ENCODE data around the gene SLC35B1. TPM values are rescaled to one million over a fixed set of nuclear protein-coding genes. Genes with fewer than 3 reads are reported as not detected.

Gene SLC35B1
- total and polyA plus RNA-seq, 7 experiments from 2014 or later = 23.4 to 83.0 (median 44.6) TPM

DNA sequence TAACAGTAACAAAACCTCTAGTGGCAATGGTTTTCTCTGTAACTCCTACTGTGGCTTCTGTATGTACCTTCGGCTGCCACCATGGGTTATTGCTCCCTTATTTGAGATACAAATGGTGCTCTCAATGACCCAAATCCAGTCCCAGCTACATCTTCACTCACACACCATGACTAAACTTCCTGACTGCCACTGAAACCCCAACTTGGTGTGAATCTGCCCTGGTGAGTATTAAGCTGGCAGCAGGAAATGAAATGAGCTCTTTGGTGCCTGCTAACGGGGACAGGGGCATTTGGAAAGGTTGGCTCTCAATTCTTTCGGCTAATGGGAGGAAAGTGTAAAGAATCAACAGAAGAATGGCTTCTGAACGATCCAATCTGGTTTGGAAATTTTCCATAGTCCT lies 7.5 kb upstream of the SLC35B1 start:
- Histone ChIP-seq H3K9me3 (ENCODE audit: control insufficient read depth in 2 of 3, low read length in 3 of 3) (no peaks in the 10 kb centered on the region), H3K36me3 (ENCODE audit: control insufficient read depth in 2 of 3, insufficient read depth in 3 of 3, low read length in 3 of 3) (peaks cover 32 to 94% (median 33%) of the 10 kb centered on the region in 3 experiments), H3K4me3 (ENCODE audit: low read length) (no peak overlapping the region), H3K27me3 (ENCODE audit: control insufficient read depth in 2 of 2, insufficient read depth in 2 of 2, low read length in 2 of 2) (no peaks in the 10 kb centered on the region), H3K27ac (ENCODE audit: low read depth, low read length) (peak overlapping the region; percentile 66), H3K4me1 (ENCODE audit: control insufficient read depth in 2 of 2, insufficient read depth in 2 of 2, low read length in 2 of 2) (peaks cover 0 to 49% of the 10 kb centered on the region in 2 donors)
- Mint-ChIP-seq H3K4me3 (peak overlapping the region in 2 of 10 donors; percentile 48 to 51), H3K36me3 (peaks cover 14 to 64% (median 35%) of the 10 kb centered on the region in 5 donors), H3K27ac (peak overlapping the region; percentile 45 to 90 (median 89)), H3K4me1 (peaks cover 22 to 35% (median 23%) of the 10 kb centered on the region in 7 donors), H3K9me3 (no peaks in the 10 kb centered on the region), H3K27me3 (no peaks in the 10 kb centered on the region)
- ChIA-PET CTCF (interaction anchor here (0.6 to 1.6 kb wide), 3 partner anchors 56 to 105 kb away, joined by 3 to 6 read pairs (median 3); no protein-coding TSS in a partner anchor), POLR2A (interaction anchor here (0.7 to 2.4 kb wide), 13 partner anchors 8 to 73 kb away, joined by 3 to 10 read pairs (median 5); partner anchors contain the start of genes FAM117A and KAT7)
- intact Hi-C loops (cut with micrococcal nuclease) = no loop called here
- no peak for DNase-seq
- peak; percentile 65 for ATAC-seq

DNA sequence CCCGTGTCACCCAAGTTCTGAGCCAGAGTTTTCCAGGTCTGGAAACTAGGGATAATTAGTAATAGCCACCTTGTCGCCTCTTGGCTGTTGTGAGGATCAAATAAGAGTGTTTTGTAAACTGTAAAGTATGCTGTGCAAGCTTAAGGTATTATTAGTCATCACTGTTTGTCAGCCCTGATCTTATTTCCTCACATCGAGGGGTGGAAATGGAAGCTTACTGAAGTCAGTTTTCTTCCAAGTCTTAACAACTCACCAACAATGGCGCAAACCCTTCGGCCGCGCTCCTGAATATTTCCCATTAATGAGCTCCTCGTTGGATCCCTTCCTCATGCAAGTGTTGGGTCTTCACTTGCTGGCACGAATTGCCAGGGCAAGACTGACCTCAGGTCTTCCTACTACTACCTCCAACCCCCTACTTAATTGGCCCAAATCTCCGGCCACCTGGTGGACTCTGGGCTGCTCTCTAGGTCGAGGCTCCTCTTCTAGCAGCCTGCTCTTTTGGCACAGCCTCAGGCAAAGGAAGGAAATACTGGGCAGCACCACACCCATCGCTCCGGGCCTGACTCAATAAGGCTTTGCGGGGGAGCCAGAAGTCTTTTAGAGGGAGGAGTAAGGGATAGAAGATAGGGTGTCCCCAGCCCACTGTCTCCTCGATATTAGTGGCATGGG lies 885 bp upstream of the SLC35B1 start:
- peak overlapping the region; percentile 51 to 97 (median 96) for H3K4me3 Mint-ChIP-seq
- H3K9me3 Mint-ChIP-seq = no peaks in the 10 kb centered on the region
- Histone ChIP-seq H3K27me3 (ENCODE audit: control insufficient read depth in 2 of 2, insufficient read depth in 2 of 2, low read length in 2 of 2) (no peaks in the 10 kb centered on the region), H3K36me3 (ENCODE audit: control insufficient read depth in 2 of 3, insufficient read depth in 3 of 3, low read length in 3 of 3) (peaks cover 15 to 63% (median 16%) of the 10 kb centered on the region in 3 experiments), H3K9me3 (ENCODE audit: control insufficient read depth in 2 of 3, low read length in 3 of 3) (no peaks in the 10 kb centered on the region), H3K27ac (ENCODE audit: low read depth, low read length) (peak overlapping the region; percentile 94), H3K4me1 (ENCODE audit: control insufficient read depth in 2 of 2, insufficient read depth in 2 of 2, low read length in 2 of 2) (peaks cover 26 to 27% of the 10 kb centered on the region in 2 donors), H3K4me3 (ENCODE audit: low read length) (peak overlapping the region; percentile 24)
- DNase-seq (no peak), ATAC-seq (no peak)
- H3K4me1 Mint-ChIP-seq = peaks cover 31 to 47% (median 43%) of the 10 kb centered on the region in 7 donors
- peak overlapping the region; percentile 89 to 99 (median 96) for H3K27ac Mint-ChIP-seq
- intact Hi-C loops (cut with micrococcal nuclease) = loop anchor here (1.0 to 5.0 kb wide), 11 partner anchors 12 to 293 kb away; partner anchors contain the start of genes FAM117A (in 2 of the 2), KAT7 (in 2 of the 2), SPOP (in 2 of the 2) and DLX3 (in 1 of the 2)
- POLR2A ChIA-PET = interaction anchor here (0.6 to 6.6 kb wide), 26 partner anchors 13 to 142 kb away, joined by 3 to 95 read pairs (median 7); partner anchors contain the start of genes FAM117A and KAT7
- CTCF ChIA-PET = interaction anchor here (0.7 to 3.5 kb wide), 27 partner anchors 8 to 143 kb away, joined by 3 to 25 read pairs (median 5); partner anchors contain the start of genes FAM117A and KAT7
- no peaks in the 10 kb centered on the region for H3K27me3 Mint-ChIP-seq
- peaks cover 7 to 31% (median 13%) of the 10 kb centered on the region in 5 donors for H3K36me3 Mint-ChIP-seq

DNA sequence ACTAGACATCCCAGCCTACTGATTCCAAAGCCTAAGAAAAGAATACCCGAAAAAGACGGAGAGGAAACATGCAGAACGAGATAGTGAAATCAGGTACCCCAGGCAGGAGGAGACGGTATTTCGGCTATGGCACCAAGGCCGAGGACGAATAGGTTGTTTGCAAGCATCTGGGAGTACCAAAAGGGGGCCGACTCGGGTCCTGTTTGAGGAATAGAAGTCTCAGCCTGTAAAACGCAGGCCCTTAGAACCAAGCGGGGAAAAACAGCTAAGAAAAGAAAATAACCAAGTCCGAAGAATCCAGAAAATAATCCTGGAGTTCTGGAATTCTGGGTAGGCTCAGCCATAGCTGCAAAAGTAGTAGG lies 537 bp downstream of the SLC35B1 start:
- Mint-ChIP-seq H3K9me3 (no peaks in the 10 kb centered on the region), H3K36me3 (peaks cover 5 to 36% (median 13%) of the 10 kb centered on the region in 5 donors), H3K27me3 (no peaks in the 10 kb centered on the region), H3K4me1 (peaks cover 30 to 47% (median 42%) of the 10 kb centered on the region in 7 donors), H3K4me3 (peak overlapping the region; percentile 91 to 97 (median 96)), H3K27ac (peak overlapping the region; percentile 89 to 99 (median 96))
- ChIA-PET POLR2A (interaction anchor here (0.5 to 6.6 kb wide), 15 partner anchors 11 to 144 kb away, joined by 3 to 95 read pairs (median 10); partner anchors contain the start of genes FAM117A and KAT7), CTCF (interaction anchor here (0.6 to 3.5 kb wide), 12 partner anchors 11 to 111 kb away, joined by 3 to 25 read pairs (median 6); partner anchors contain the start of gene KAT7)
- ATAC-seq = no peak
- peak in 6 of 9 donors; percentile 20 to 63 (median 34) for DNase-seq
- no peaks in the 10 kb centered on the region for H3K9me3 ChIP-seq (ENCODE audit: control insufficient read depth in 2 of 3, low read length in 3 of 3)
- no peaks in the 10 kb centered on the region for H3K27me3 ChIP-seq (ENCODE audit: control insufficient read depth in 2 of 2, insufficient read depth in 2 of 2, low read length in 2 of 2)
- intact Hi-C loops (cut with micrococcal nuclease) = loop anchor here (1.0 to 5.0 kb wide), 2 partner anchors 144 to 290 kb away; partner anchors contain the start of gene DLX3 (in 1 of the 2)
- peak overlapping the region; percentile 96 for H3K4me3 ChIP-seq (ENCODE audit: low read length)
- peaks cover 22 to 65% (median 24%) of the 10 kb centered on the region in 3 experiments for H3K36me3 ChIP-seq (ENCODE audit: control insufficient read depth in 2 of 3, insufficient read depth in 3 of 3, low read length in 3 of 3)
- H3K4me1 ChIP-seq (ENCODE audit: control insufficient read depth in 2 of 2, insufficient read depth in 2 of 2, low read length in 2 of 2) = peaks cover 22 to 27% of the 10 kb centered on the region in 2 donors
- H3K27ac ChIP-seq (ENCODE audit: low read depth, low read length) = peak overlapping the region; percentile 94

DNA sequence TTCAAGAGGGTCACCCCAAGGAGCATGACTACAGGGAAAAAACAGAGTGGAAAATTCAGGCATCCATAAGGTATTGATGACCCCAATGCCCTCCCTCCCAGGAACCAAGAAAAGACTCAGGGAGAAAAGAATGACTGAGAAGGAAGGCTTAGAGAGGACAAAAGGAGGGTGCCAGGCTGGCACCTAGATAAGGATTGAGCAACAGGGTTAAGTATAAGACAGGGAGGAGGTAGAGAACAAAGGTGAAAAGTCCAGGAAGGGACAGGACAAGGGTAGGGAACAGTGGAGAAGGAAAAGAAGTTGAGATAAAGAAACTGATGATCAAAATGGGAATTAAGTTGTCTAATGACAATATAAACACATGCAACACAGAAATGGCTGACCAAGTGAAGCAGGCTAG lies 2.5 kb downstream of the SLC35B1 start:
- ChIA-PET POLR2A (interaction anchor here (1.3 to 6.6 kb wide), 5 partner anchors 9 to 129 kb away, joined by 3 to 95 read pairs (median 4); partner anchors contain the start of genes FAM117A and NXPH3), CTCF (interaction anchor here (0.8 to 2.9 kb wide), 5 partner anchors 9 to 135 kb away, joined by 3 to 15 read pairs (median 5); no protein-coding TSS in a partner anchor)
- Mint-ChIP-seq H3K36me3 (peaks cover 5 to 25% (median 8%) of the 10 kb centered on the region in 5 donors), H3K4me3 (peak overlapping the region; percentile 11 to 97 (median 67)), H3K27me3 (no peaks in the 10 kb centered on the region), H3K9me3 (no peaks in the 10 kb centered on the region), H3K4me1 (peaks cover 29 to 50% (median 44%) of the 10 kb centered on the region in 7 donors), H3K27ac (peak overlapping the region in 8 of 9 donors; percentile 18 to 93 (median 81))
- H3K9me3 ChIP-seq (ENCODE audit: control insufficient read depth in 2 of 3, low read length in 3 of 3) = no peaks in the 10 kb centered on the region
- H3K4me1 ChIP-seq (ENCODE audit: control insufficient read depth in 2 of 2, insufficient read depth in 2 of 2, low read length in 2 of 2) = peaks cover 22 to 27% of the 10 kb centered on the region in 2 donors
- peaks cover 24 to 67% (median 31%) of the 10 kb centered on the region in 3 experiments for H3K36me3 ChIP-seq (ENCODE audit: control insufficient read depth in 2 of 3, insufficient read depth in 3 of 3, low read length in 3 of 3)
- no peaks in the 10 kb centered on the region for H3K27me3 ChIP-seq (ENCODE audit: control insufficient read depth in 2 of 2, insufficient read depth in 2 of 2, low read length in 2 of 2)
- ATAC-seq = no peak
- H3K27ac ChIP-seq (ENCODE audit: low read depth, low read length) = peak overlapping the region; percentile 4
- DNase-seq = no peak
- H3K4me3 ChIP-seq (ENCODE audit: low read length) = no peak overlapping the region
- intact Hi-C loops (cut with micrococcal nuclease) = loop anchor here in 1 of 2 donors (5.0 kb wide), 1 partner anchor 292 kb away; the partner anchor contains the start of gene DLX3

DNA sequence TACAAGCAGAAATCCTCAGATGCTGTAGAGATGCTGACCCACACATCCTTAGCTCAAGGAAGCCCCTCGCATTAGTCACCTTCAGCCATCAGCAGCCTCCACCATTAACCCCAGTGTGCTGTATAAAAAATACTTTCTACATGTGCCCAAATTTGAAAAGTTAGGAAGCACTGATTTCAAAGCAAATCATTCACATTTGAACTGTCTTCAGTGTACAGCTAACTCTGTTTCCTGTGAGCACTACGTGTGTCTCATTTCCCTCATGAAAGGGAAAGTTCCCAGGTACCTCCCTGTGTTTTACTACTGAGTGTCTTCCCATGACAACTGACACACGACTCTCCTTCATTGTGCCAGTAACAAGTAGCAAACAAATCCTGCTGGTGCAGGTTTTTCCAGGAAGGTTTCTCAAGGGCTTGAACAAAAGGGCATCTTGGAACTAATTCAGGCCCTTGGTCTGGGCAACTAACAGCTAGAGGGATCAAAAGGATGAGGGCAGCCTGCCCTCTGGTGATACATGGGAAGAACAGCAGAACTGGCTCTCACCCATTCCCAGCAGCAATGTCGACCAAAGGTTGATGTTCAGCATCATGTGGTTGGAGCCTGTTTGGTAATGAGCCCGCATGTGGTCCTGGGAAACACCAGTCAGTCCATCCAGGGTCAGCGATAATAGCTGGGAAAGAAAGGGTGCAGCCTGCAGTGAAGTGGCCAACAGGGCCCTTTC lies 4.0 kb downstream of the SLC35B1 start:
- Mint-ChIP-seq H3K4me3 (peak overlapping the region in 1 of 10 donors; percentile 51), H3K27ac (peak overlapping the region in 2 of 9 donors; percentile 25 to 28)
- intact Hi-C loops (cut with micrococcal nuclease) = no loop called here

More for the DNA sequence above, 4.0 kb downstream of the SLC35B1 start:
- no peaks in the 10 kb centered on the region for H3K9me3 Mint-ChIP-seq
- H3K9me3 ChIP-seq (ENCODE audit: control insufficient read depth in 2 of 3, low read length in 3 of 3) = no peaks in the 10 kb centered on the region
- H3K36me3 Mint-ChIP-seq = peaks cover 9 to 29% (median 15%) of the 10 kb centered on the region in 5 donors
- H3K27ac ChIP-seq (ENCODE audit: low read depth, low read length) = no peak overlapping the region
- no peaks in the 10 kb centered on the region for H3K27me3 ChIP-seq (ENCODE audit: control insufficient read depth in 2 of 2, insufficient read depth in 2 of 2, low read length in 2 of 2)
- peaks cover 18 to 24% of the 10 kb centered on the region in 2 donors for H3K4me1 ChIP-seq (ENCODE audit: control insufficient read depth in 2 of 2, insufficient read depth in 2 of 2, low read length in 2 of 2)
- ATAC-seq (no peak), DNase-seq (peak in 2 of 9 donors; percentile 12 to 15)
- H3K27me3 Mint-ChIP-seq = no peaks in the 10 kb centered on the region
- peaks cover 24 to 71% (median 31%) of the 10 kb centered on the region in 3 experiments for H3K36me3 ChIP-seq (ENCODE audit: control insufficient read depth in 2 of 3, insufficient read depth in 3 of 3, low read length in 3 of 3)
- H3K4me1 Mint-ChIP-seq = peaks cover 29 to 53% (median 43%) of the 10 kb centered on the region in 7 donors
- POLR2A ChIA-PET = interaction anchor here (0.8 to 1.6 kb wide), 5 partner anchors 8 to 513 kb away, joined by 3 to 5 read pairs (median 4); partner anchors contain the start of gene FAM117A
- CTCF ChIA-PET = interaction anchor here (0.5 to 3.1 kb wide), 11 partner anchors 8 to 361 kb away, joined by 3 to 15 read pairs (median 3); no protein-coding TSS in a partner anchor
- no peak overlapping the region for H3K4me3 ChIP-seq (ENCODE audit: low read length)
